ENCODE results near the gene ILKAP.

Gene ILKAP

GRCh38 chr2:238124488-238125126 lies 78.9 kb downstream of the ILKAP start:
- DNase-seq (ENCODE audit: low read depth in 2 of 2): no peak

- no peak for DNase-seq (ENCODE audit: low read depth in 2 of 2)
These were observed 79.5 kb downstream of the ILKAP start for GRCh38 chr2:238123991-238124470.

- DNase-seq (ENCODE audit: low read depth in 2 of 2): no peak
These were observed 80.1 kb downstream of the ILKAP start for GRCh38 chr2:238123218-238123971.

GRCh38 chr2:238122287-238123217 lies 80.9 kb downstream of the ILKAP start:
- DNase-seq (ENCODE audit: low read depth in 2 of 2): no peak

- no peak for DNase-seq (ENCODE audit: low read depth in 2 of 2)
These were observed 81.8 kb downstream of the ILKAP start for GRCh38 chr2:238121511-238122286.

GRCh38 chr2:238120463-238121298 lies 82.8 kb downstream of the ILKAP start:
- no peak for DNase-seq (ENCODE audit: low read depth in 2 of 2)

All from stimulated activated CD8-positive, alpha-beta memory T cell treated with anti-CD3 and anti-CD28 coated beads, Interleukin-15, amount 100 ng/mL, for 4 hours (primary cell).